H9 (cell line): ENCODE measurements around the gene NOP9. TPM values are rescaled to one million over a fixed set of nuclear protein-coding genes. Genes with fewer than 3 reads are reported as not detected.

Source experiments
- DNase-seq: peaks from one replicate; pipeline ENCODE4 v3.0.0-alpha.2; 2017
- H2AFZ ChIP-seq: one replicate; pipeline ENCODE4 v1.6.1; 2013; ENCODE audit warnings: mild to moderate bottlenecking, low read length, control low read depth, moderate library complexity
- H2AK5ac ChIP-seq: 2 replicates; pipeline ENCODE4 v1.6.1; 2013; ENCODE audit warnings: low read length, control low read depth, mixed read lengths; ENCODE audit not compliant: insufficient read length
- H2BK120ac ChIP-seq: one replicate; pipeline ENCODE4 v1.6.1; 2013; ENCODE audit warnings: low read depth, mild to moderate bottlenecking, low read length, control low read depth, inconsistent platforms; ENCODE audit not compliant: poor library complexity, severe bottlenecking
- H2BK12ac ChIP-seq: 2 replicates; pipeline ENCODE4 v1.6.1; 2013; ENCODE audit warnings: low read length, control low read depth, mixed read lengths, low read depth; ENCODE audit not compliant: insufficient read length
- H2BK15ac ChIP-seq: 2 replicates; pipeline ENCODE4 v1.6.1; 2013; ENCODE audit warnings: low read depth, low read length, control low read depth
- H2BK20ac ChIP-seq: one replicate; pipeline ENCODE4 v1.6.1; 2013; ENCODE audit warnings: low read depth, mild to moderate bottlenecking, low read length, control low read depth, inconsistent platforms; ENCODE audit not compliant: poor library complexity, severe bottlenecking
- H2BK5ac ChIP-seq: 2 replicates; pipeline ENCODE4 v1.6.1; 2013; ENCODE audit warnings: low read length, control low read depth, mixed read lengths; ENCODE audit not compliant: insufficient read length
- H3K14ac ChIP-seq: 2 replicates; pipeline ENCODE4 v1.6.1; 2013; ENCODE audit warnings: low read length, control low read depth; ENCODE audit not compliant: insufficient read depth
- H3K18ac ChIP-seq: 2 replicates; pipeline ENCODE4 v1.6.1; 2013; ENCODE audit warnings: low read depth, mild to moderate bottlenecking, mixed read lengths, low read length, control low read depth; ENCODE audit not compliant: insufficient read length
- H3K23ac ChIP-seq: 2 replicates; pipeline ENCODE4 v1.6.1; 2013; ENCODE audit warnings: low read length, control low read depth, mixed read lengths, low read depth; ENCODE audit not compliant: insufficient read length
- H3K23me2 ChIP-seq: 2 replicates; pipeline ENCODE4 v1.6.1; 2013; ENCODE audit warnings: low read depth, mild to moderate bottlenecking, mixed read lengths, low read length, control low read depth; ENCODE audit not compliant: insufficient read length, poor library complexity, severe bottlenecking
- H3K27ac ChIP-seq: 2 replicates; pipeline ENCODE4 v1.5.1; 2013; ENCODE audit warnings: low read length, control low read depth, mixed read lengths, low read depth; ENCODE audit not compliant: insufficient read length
- H3K27me3 ChIP-seq: 2 replicates; pipeline ENCODE4 v1.6.1; 2013; ENCODE audit warnings: low read length, control low read depth, inconsistent platforms; ENCODE audit not compliant: insufficient read depth
- H3K4ac ChIP-seq: 2 replicates; pipeline ENCODE4 v1.6.1; 2013; ENCODE audit warnings: low read depth, mild to moderate bottlenecking, control low read depth, inconsistent platforms, low read length, moderate library complexity
- H3K4me1 ChIP-seq: 2 replicates; pipeline ENCODE4 v1.6.1; 2013; ENCODE audit warnings: low read length, control low read depth, inconsistent platforms; ENCODE audit not compliant: insufficient read depth
- H3K4me2 ChIP-seq: 2 replicates; pipeline ENCODE4 v1.6.1; 2013; ENCODE audit warnings: low read length, control low read depth, mixed read lengths; ENCODE audit not compliant: insufficient read length, insufficient read depth
- H3K56ac ChIP-seq: 2 replicates; pipeline ENCODE4 v1.6.1; 2013; ENCODE audit warnings: low read depth, mild to moderate bottlenecking, mixed read lengths, low read length, control low read depth; ENCODE audit not compliant: insufficient read length
- H3K79me1 ChIP-seq: 2 replicates; pipeline ENCODE4 v1.6.1; 2013; ENCODE audit warnings: low read depth, mild to moderate bottlenecking, moderate library complexity, low read length, control low read depth, inconsistent platforms; ENCODE audit not compliant: insufficient read depth, poor library complexity, severe bottlenecking
- H3K79me2 ChIP-seq: 2 replicates; pipeline ENCODE4 v1.6.1; 2013; ENCODE audit warnings: low read length, control low read depth, inconsistent platforms; ENCODE audit not compliant: insufficient read depth
- H3K9ac ChIP-seq: 2 replicates; pipeline ENCODE4 v1.6.1; 2013; ENCODE audit warnings: low read length, control low read depth, mixed read lengths; ENCODE audit not compliant: insufficient read length; ENCODE audit errors: extremely low read depth
- H3K9me3 ChIP-seq: one replicate; pipeline ENCODE4 v1.6.1; 2013; ENCODE audit warnings: low read depth, low read length, inconsistent platforms; ENCODE audit not compliant: control insufficient read depth
- H3T11ph ChIP-seq: one replicate; pipeline ENCODE4 v1.6.1; 2013; ENCODE audit warnings: mild to moderate bottlenecking, low read length, control low read depth, inconsistent platforms
- H4K20me1 ChIP-seq: one replicate; pipeline ENCODE4 v1.6.1; 2013; ENCODE audit not compliant: control insufficient read depth, insufficient read length, insufficient read depth
- H4K5ac ChIP-seq: 2 replicates; pipeline ENCODE4 v1.6.1; 2013; ENCODE audit warnings: low read depth, mild to moderate bottlenecking, mixed read lengths, low read length, control low read depth; ENCODE audit not compliant: insufficient read length
- H4K8ac ChIP-seq: replicated peaks from 2 replicates; pipeline ENCODE4 v1.6.1; 2013; ENCODE audit warnings: low read length, control low read depth, mixed read lengths, low read depth; ENCODE audit not compliant: insufficient read length
- H4K91ac ChIP-seq: 2 replicates; pipeline ENCODE4 v1.6.1; 2013; ENCODE audit warnings: low read depth, mild to moderate bottlenecking, moderate library complexity, mixed read lengths, low read length, control low read depth; ENCODE audit not compliant: insufficient read length
- H3K27ac Mint-ChIP-seq, 3 experiments: 2 replicates in 2 of 3; 3 replicates in 1 of 3; pipeline ENCODE4 v1.8.0; 2020 to 2021; ENCODE audit warnings: mixed read lengths in 3 of 3, mild to moderate bottlenecking in 1 of 3, moderate library complexity in 1 of 3
- H3K27me3 Mint-ChIP-seq: 2 replicates; pipeline ENCODE4 v1.8.0; 2021; ENCODE audit warnings: low read depth, mild to moderate bottlenecking, moderate library complexity, mixed read lengths
- H3K36me3 Mint-ChIP-seq, 3 experiments: 2 replicates in 2 of 3; 3 replicates in 1 of 3; pipeline ENCODE4 v1.8.0; 2020 to 2021; ENCODE audit warnings: low read depth in 3 of 3, mixed read lengths in 3 of 3; ENCODE audit not compliant: insufficient read depth in 1 of 3
- H3K4me1 Mint-ChIP-seq, 2 experiments: 2 replicates each; pipeline ENCODE4 v1.8.0; 2020; ENCODE audit warnings: mixed read lengths in 2 of 2
- H3K4me3 Mint-ChIP-seq, 2 experiments: 2 replicates in 1 of 2; 3 replicates in 1 of 2; pipeline ENCODE4 v1.8.0; 2020 to 2021; ENCODE audit warnings: mild to moderate bottlenecking in 2 of 2, mixed read lengths in 2 of 2, moderate library complexity in 1 of 2
- H3K9me3 Mint-ChIP-seq, 2 experiments: 2 replicates in 1 of 2; 3 replicates in 1 of 2; pipeline ENCODE4 v1.8.0; 2020; ENCODE audit warnings: mild to moderate bottlenecking in 2 of 2, mixed read lengths in 2 of 2, moderate library complexity in 1 of 2
- WGBS: extraction: QIAGEN DNeasy Blood & Tissue Kit; methylation state at CpG from one replicate; pipeline ENCODE4 v1.1.7; 2013; ENCODE audit warnings: missing lambda C conversion rate, low lambda C conversion rate, mixed read lengths; ENCODE audit not compliant: insufficient read length; ENCODE audit errors: extremely low coverage; 5-methylcytosine and 5-hydroxymethylcytosine counted together
- long read RNA-seq: library from polyadenylated mRNA; unstranded; transcript quantifications from one replicate; pipeline ENCODE4 v2.0.0, GENCODE V29; 2020
- total RNA-seq: library from RNA; stranded (reverse); gene quantifications from 2 replicates; pipeline ENCODE4 v1.2.1, GENCODE V29; 2021
- TF ChIP-seq, protein P1 (sequence below): fragments of 200-600 bp; sonication (generic); conservative IDR thresholded peaks from 3 replicates; pipeline ENCODE4 v1.8.0; 2021; ENCODE audit warnings: antibody characterized with exemption, mild to moderate bottlenecking

Gene NOP9, protein sequence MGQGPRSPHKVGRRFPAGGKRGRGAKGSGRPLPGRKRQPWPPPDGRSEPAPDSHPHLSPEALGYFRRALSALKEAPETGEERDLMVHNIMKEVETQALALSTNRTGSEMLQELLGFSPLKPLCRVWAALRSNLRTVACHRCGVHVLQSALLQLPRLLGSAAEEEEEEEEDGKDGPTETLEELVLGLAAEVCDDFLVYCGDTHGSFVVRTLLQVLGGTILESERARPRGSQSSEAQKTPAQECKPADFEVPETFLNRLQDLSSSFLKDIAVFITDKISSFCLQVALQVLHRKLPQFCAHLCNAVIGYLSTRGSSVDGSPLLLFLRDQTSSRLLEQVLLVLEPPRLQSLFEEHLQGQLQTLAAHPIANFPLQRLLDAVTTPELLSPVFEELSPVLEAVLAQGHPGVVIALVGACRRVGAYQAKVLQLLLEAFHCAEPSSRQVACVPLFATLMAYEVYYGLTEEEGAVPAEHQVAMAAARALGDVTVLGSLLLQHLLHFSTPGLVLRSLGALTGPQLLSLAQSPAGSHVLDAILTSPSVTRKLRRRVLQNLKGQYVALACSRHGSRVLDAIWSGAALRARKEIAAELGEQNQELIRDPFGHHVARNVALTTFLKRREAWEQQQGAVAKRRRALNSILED
- total RNA-seq, result 34.7 and 35.0 TPM in 2 replicates
- long read RNA-seq, full-length matches to known transcripts, result 1 of 10 reads
- long read RNA-seq, partial matches to known transcripts, result 0 of 10 reads
- long read RNA-seq, other reads (novel, unspliced or antisense), result 9 of 10 reads

- H2BK20ac ChIP-seq, result no peak within 1 kb of the TSS
- H3K4me1 ChIP-seq, result peaks cover 4% of the 10 kb centered on the region; the same call in 1 of the 2 replicates
- H3K56ac ChIP-seq, result no peak within 1 kb of the TSS
- Mint-ChIP-seq H3K27me3 (no peaks in the 10 kb centered on the region; the same call in 1 of the 2 replicates), H3K4me3 (peak within 1 kb of the TSS; percentile 91 to 93), H3K27ac (peak within 1 kb of the TSS; percentile 74 to 97 (median 94); a peak in 5 of 7 replicates), H3K9me3 (no peaks in the 10 kb centered on the region; a peak in 1 of 5 replicates), H3K36me3 (peaks cover 22 to 52% (median 49%) of the 10 kb centered on the region in 3 experiments), H3K4me1 (peaks cover 21 to 22% of the 10 kb centered on the region in 2 experiments)
- no peak within 1 kb of the TSS for H3K4ac ChIP-seq
- H2AK5ac ChIP-seq, result no peak within 1 kb of the TSS
- no peak within 1 kb of the TSS for H2BK12ac ChIP-seq
- H2BK15ac ChIP-seq, result no peak within 1 kb of the TSS
- H4K91ac ChIP-seq, result no peak within 1 kb of the TSS
- no peak within 1 kb of the TSS for H4K8ac ChIP-seq
- peaks cover 11% of the 10 kb centered on the region for H3K23me2 ChIP-seq
- no peak within 1 kb of the TSS for H2BK120ac ChIP-seq
- no peak within 1 kb of the TSS for H2BK5ac ChIP-seq
- no peak within 1 kb of the TSS for H3K27ac ChIP-seq
- peak within 1 kb of the TSS; percentile 82 for H3K14ac ChIP-seq
- no peaks in the 10 kb centered on the region for H3K9me3 ChIP-seq
- peak within 1 kb of the TSS; percentile 84 for H3K9ac ChIP-seq
- H3T11ph ChIP-seq, result no peak within 1 kb of the TSS
- peaks cover 4% of the 10 kb centered on the region; the same call in 1 of the 2 replicates for H3K79me2 ChIP-seq
- H3K18ac ChIP-seq, result peak within 1 kb of the TSS; percentile 68
- peak within 1 kb of the TSS; percentile 100 for H3K4me2 ChIP-seq
- peaks cover 3% of the 10 kb centered on the region for H3K79me1 ChIP-seq
- no peak within 1 kb of the TSS for H4K5ac ChIP-seq
- H2AFZ ChIP-seq, result no peak within 1 kb of the TSS
- TF ChIP-seq, protein P1, sequence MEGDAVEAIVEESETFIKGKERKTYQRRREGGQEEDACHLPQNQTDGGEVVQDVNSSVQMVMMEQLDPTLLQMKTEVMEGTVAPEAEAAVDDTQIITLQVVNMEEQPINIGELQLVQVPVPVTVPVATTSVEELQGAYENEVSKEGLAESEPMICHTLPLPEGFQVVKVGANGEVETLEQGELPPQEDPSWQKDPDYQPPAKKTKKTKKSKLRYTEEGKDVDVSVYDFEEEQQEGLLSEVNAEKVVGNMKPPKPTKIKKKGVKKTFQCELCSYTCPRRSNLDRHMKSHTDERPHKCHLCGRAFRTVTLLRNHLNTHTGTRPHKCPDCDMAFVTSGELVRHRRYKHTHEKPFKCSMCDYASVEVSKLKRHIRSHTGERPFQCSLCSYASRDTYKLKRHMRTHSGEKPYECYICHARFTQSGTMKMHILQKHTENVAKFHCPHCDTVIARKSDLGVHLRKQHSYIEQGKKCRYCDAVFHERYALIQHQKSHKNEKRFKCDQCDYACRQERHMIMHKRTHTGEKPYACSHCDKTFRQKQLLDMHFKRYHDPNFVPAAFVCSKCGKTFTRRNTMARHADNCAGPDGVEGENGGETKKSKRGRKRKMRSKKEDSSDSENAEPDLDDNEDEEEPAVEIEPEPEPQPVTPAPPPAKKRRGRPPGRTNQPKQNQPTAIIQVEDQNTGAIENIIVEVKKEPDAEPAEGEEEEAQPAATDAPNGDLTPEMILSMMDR, result no peak
- no peak within 1 kb of the TSS for H3K23ac ChIP-seq
- DNase-seq, result peak; percentile 90
- no peaks in the 10 kb centered on the region for H3K27me3 ChIP-seq
- H4K20me1 ChIP-seq, result no peaks in the 10 kb centered on the region
- no CpG with 5 or more reads among the region's 75 CpGs for WGBS
Observed at GRCh38 chr14:24299255-24300191, at the start of gene NOP9, which contains the start of gene DHRS1. Gene NOP9 (plus strand): TSS chr14:24299850. CDS start chr14:24299955, 105 bp downstream. Gene DHRS1 (minus strand): TSS chr14:24299780. CDS start chr14:24299106, 674 bp downstream.
